Measurements from ENCODE around the gene CSPG4. TPM values are rescaled to one million over a fixed set of nuclear protein-coding genes. Genes with fewer than 3 reads are reported as not detected.
A peak's percentile ranks its signal among the peaks of the same experiment; 100 is the strongest.

Gene CSPG4
- total RNA-seq, 1 experiment from 2014 or later, result 0.20 TPM

DNA sequence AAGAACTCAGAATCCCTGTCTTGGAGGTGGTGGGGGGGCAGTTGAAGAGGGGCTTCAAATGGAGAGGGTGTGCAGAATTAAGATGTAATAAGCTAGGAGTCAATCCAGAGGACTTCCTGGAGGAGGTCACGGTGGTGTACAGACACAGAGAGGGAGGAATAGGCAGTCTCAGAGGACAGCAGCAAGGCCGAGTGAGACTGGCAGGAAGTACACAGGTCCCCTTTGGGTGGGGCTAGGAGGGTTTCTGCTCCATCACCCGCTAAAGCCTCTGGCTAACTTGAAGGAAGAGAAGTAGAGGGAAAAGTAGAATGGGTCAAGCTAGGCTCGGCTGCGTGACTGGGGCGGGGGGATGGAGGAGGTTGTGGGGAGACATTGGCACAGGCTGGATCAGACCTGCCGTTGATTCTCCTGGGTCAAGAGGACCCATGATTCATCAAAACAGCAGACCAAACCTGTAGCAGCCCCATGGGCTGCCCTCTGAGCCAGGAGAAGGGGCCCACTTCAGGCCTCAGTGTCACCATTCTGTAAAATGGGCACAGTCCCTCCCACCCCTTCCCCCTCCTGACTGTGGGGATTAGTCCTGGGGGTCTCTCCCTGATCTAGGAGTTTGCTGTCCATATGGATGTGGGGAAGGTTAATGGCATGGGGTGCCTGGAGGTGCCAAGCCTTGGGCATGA is 16.9 kb downstream of the CSPG4 start:
- no peak for DNase-seq
- Histone ChIP-seq H3K4me3 (ENCODE audit: low read depth, low read length) (no peak overlapping the region), H3K36me3 (ENCODE audit: control insufficient read depth, insufficient read depth, low read length) (no peaks in the 10 kb centered on the region), H3K27me3 (replicated peaks; ENCODE audit: control insufficient read depth, insufficient read depth, low read length) (no peaks in the 10 kb centered on the region), H3K9me3 (no peaks in the 10 kb centered on the region), H3K4me1 (no peaks in the 10 kb centered on the region)
- Mint-ChIP-seq H3K4me1 (ENCODE audit: low read depth, unreplicated experiment) (no peaks in the 10 kb centered on the region), H3K27ac (ENCODE audit: unreplicated experiment) (no peak overlapping the region), H3K4me3 (ENCODE audit: unreplicated experiment) (no peak overlapping the region), H3K9me3 (ENCODE audit: unreplicated experiment) (no peaks in the 10 kb centered on the region), H3K36me3 (ENCODE audit: insufficient read depth, unreplicated experiment) (no peaks in the 10 kb centered on the region), H3K27me3 (ENCODE audit: insufficient read depth, unreplicated experiment) (no peaks in the 10 kb centered on the region)
- ChIA-PET CTCF (interaction anchor here (1.1 kb wide), 1 partner anchor 102 kb away, joined by 4 read pairs; no protein-coding TSS in a partner anchor), POLR2A (no interaction called here)
- BruUV-seq (replicated peaks), result no TSS peak
- TF ChIP-seq, protein P1, sequence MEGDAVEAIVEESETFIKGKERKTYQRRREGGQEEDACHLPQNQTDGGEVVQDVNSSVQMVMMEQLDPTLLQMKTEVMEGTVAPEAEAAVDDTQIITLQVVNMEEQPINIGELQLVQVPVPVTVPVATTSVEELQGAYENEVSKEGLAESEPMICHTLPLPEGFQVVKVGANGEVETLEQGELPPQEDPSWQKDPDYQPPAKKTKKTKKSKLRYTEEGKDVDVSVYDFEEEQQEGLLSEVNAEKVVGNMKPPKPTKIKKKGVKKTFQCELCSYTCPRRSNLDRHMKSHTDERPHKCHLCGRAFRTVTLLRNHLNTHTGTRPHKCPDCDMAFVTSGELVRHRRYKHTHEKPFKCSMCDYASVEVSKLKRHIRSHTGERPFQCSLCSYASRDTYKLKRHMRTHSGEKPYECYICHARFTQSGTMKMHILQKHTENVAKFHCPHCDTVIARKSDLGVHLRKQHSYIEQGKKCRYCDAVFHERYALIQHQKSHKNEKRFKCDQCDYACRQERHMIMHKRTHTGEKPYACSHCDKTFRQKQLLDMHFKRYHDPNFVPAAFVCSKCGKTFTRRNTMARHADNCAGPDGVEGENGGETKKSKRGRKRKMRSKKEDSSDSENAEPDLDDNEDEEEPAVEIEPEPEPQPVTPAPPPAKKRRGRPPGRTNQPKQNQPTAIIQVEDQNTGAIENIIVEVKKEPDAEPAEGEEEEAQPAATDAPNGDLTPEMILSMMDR (IDR thresholded peaks at IDR 0.05; ENCODE audit: insufficient read depth in 1 of 2, low read depth in 1 of 2, low read length in 1 of 2, severe bottlenecking in 1 of 2, unreplicated experiment in 1 of 2), result no peak
- intact Hi-C loops (cut with micrococcal nuclease; ENCODE audit: unreplicated experiment), result no loop called here

DNA sequence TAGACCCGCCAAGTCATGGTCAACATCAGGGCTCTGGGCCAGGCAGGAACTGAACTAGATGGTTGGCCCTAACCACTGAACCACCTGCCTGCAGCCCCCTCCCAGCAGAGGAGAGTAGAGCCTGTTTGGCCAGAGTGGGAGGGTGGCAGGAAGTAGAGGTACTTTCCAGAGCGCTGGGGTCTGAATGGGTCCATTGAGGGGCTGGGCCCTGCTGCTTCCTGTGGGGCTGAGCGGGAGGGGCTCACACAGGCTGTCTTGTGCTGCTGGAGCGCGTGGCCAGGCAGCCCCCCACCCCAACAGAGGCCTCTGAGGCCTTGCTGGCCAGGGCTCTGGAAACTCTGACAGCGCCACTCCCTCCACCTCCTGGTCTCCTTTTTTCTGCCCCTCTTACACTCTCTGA is 17.4 kb downstream of the CSPG4 start:
- BruUV-seq (replicated peaks), result no TSS peak
- Mint-ChIP-seq H3K27ac (ENCODE audit: unreplicated experiment) (no peak overlapping the region), H3K36me3 (ENCODE audit: insufficient read depth, unreplicated experiment) (no peaks in the 10 kb centered on the region), H3K4me3 (ENCODE audit: unreplicated experiment) (no peak overlapping the region), H3K27me3 (ENCODE audit: insufficient read depth, unreplicated experiment) (no peaks in the 10 kb centered on the region), H3K4me1 (ENCODE audit: low read depth, unreplicated experiment) (no peaks in the 10 kb centered on the region), H3K9me3 (ENCODE audit: unreplicated experiment) (no peaks in the 10 kb centered on the region)
- Histone ChIP-seq H3K4me3 (ENCODE audit: low read depth, low read length) (no peak overlapping the region), H3K9me3 (no peaks in the 10 kb centered on the region), H3K4me1 (no peaks in the 10 kb centered on the region), H3K36me3 (ENCODE audit: control insufficient read depth, insufficient read depth, low read length) (no peaks in the 10 kb centered on the region), H3K27me3 (replicated peaks; ENCODE audit: control insufficient read depth, insufficient read depth, low read length) (no peaks in the 10 kb centered on the region)
- TF ChIP-seq, protein P1 (IDR thresholded peaks at IDR 0.05; ENCODE audit: insufficient read depth in 1 of 2, low read depth in 1 of 2, low read length in 1 of 2, severe bottlenecking in 1 of 2, unreplicated experiment in 1 of 2), result no peak
- DNase-seq, result no peak
- ChIA-PET POLR2A (no interaction called here), CTCF (interaction anchor here (1.2 to 1.5 kb wide), 2 partner anchors 9 to 107 kb away, joined by 4 to 5 read pairs; no protein-coding TSS in a partner anchor)
- intact Hi-C loops (cut with micrococcal nuclease; ENCODE audit: unreplicated experiment), result no loop called here

DNA sequence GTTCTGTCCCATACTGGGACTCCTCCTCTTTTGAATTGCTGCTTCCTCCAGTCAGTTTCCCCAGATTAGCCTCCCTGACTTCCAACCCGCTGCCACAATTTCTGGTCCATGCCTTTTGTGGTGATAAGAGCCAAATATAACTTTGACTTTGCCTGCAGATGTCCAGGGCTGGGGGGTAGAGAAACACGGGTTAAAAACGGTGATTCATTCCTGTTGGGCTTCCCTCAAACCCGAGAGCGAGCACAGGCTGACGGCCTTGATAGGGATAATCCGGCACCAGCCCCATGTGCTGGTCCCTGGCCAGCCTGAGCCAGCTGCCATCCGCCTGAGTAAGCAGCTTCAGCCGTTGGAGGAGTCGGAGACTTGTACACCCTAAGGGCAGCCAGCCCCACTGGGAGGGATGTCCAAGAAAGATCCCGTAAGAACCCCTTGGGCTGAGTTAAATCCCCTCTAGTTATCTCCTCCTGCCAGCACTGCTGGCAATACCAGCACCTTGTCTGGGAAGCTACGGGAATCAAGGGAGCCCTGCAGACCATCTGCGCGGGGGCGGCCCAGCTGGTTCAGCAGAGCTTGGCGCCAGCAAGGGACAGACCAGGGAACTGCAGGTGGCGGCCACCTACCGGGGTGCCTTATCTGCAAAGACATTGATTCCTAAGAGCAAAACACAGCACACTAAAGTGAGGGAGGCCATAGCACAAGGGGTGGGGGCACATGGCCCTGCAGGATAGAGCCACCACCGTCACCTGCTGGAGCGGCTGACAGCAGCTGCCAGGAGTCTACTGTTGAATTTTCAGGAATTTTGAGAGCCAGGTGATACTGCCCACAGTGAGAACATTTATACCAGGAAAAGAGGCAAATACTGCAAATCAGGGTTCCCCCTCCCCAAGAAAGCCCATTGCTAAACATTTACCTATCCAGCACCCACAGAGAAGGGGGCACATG is 18.1 kb downstream of the CSPG4 start:
- H3K36me3 Mint-ChIP-seq (ENCODE audit: insufficient read depth, unreplicated experiment), result no peaks in the 10 kb centered on the region
- H3K36me3 ChIP-seq (ENCODE audit: control insufficient read depth, insufficient read depth, low read length), result no peaks in the 10 kb centered on the region
- peak in 1 of 2 experiments; percentile 43 for DNase-seq
- H3K4me3 ChIP-seq (ENCODE audit: low read depth, low read length), result no peak overlapping the region
- H3K27me3 Mint-ChIP-seq (ENCODE audit: insufficient read depth, unreplicated experiment), result no peaks in the 10 kb centered on the region
- H3K4me1 ChIP-seq, result no peaks in the 10 kb centered on the region
- H3K4me3 Mint-ChIP-seq (ENCODE audit: unreplicated experiment), result no peak overlapping the region
- BruUV-seq (replicated peaks), result no TSS peak
- H3K27me3 ChIP-seq (replicated peaks; ENCODE audit: control insufficient read depth, insufficient read depth, low read length), result no peaks in the 10 kb centered on the region
- H3K27ac Mint-ChIP-seq (ENCODE audit: unreplicated experiment), result no peak overlapping the region
- H3K4me1 Mint-ChIP-seq (ENCODE audit: low read depth, unreplicated experiment), result no peaks in the 10 kb centered on the region
- intact Hi-C loops (cut with micrococcal nuclease; ENCODE audit: unreplicated experiment), result no loop called here
- ChIA-PET POLR2A (no interaction called here), CTCF (interaction anchor here (0.6 to 1.5 kb wide), 3 partner anchors 8 to 244 kb away, joined by 3 to 5 read pairs (median 4); no protein-coding TSS in a partner anchor)
- TF ChIP-seq, protein P1 (IDR thresholded peaks at IDR 0.05; ENCODE audit: insufficient read depth in 1 of 2, low read depth in 1 of 2, low read length in 1 of 2, severe bottlenecking in 1 of 2, unreplicated experiment in 1 of 2), result peak in 1 of 2 experiments; percentile 27
- no peaks in the 10 kb centered on the region for H3K9me3 ChIP-seq
- H3K9me3 Mint-ChIP-seq (ENCODE audit: unreplicated experiment), result no peaks in the 10 kb centered on the region
